SU-DHL-6 (cell line): ENCODE data around the gene JAK1.

ENCODE experiments used
- H2AFZ ChIP-seq: fragments of 200-600 bp; sonication (generic); 2 replicates; pipeline ENCODE4 v1.6.1; 2014; ENCODE audit warnings: low read depth, mild to moderate bottlenecking, moderate library complexity, mixed read lengths, antibody characterized with exemption, low read length; ENCODE audit not compliant: severe bottlenecking
- H3F3A ChIP-seq: fragments of 200-600 bp; shearing (Covaris generic); 2 replicates; pipeline ENCODE4 v1.6.0; 2016; ENCODE audit warnings: antibody characterized with exemption, mild to moderate bottlenecking; ENCODE audit not compliant: insufficient read depth
- H3K27ac ChIP-seq: fragments of 200-600 bp; sonication (generic); 2 replicates; pipeline ENCODE4 v1.5.1; 2016; ENCODE audit warnings: low read depth, mild to moderate bottlenecking, low read length, moderate library complexity, mixed read lengths
- H3K27me3 ChIP-seq: fragments of 200-600 bp; sonication (generic), shearing (Covaris generic); 2 replicates; pipeline ENCODE4 v1.6.0; 2014; ENCODE audit warnings: mild to moderate bottlenecking, low read length
- H3K36me3 ChIP-seq: fragments of 200-600 bp; sonication (generic); 2 replicates; pipeline ENCODE4 v1.6.1; 2014; ENCODE audit warnings: mild to moderate bottlenecking, low read length, mixed read lengths
- H3K4me2 ChIP-seq: fragments of 300-600, 200-600 bp; shearing (Covaris generic), sonication (generic); 2 replicates; pipeline ENCODE4 v1.6.0; 2014; ENCODE audit warnings: low read length, low read depth, mild to moderate bottlenecking; ENCODE audit not compliant: poor library complexity, severe bottlenecking
- H3K4me3 ChIP-seq: fragments of 200-600 bp; sonication (generic); 2 replicates; pipeline ENCODE4 v1.5.1; 2014; ENCODE audit warnings: antibody characterized with exemption, low read length, mild to moderate bottlenecking, mixed read lengths; ENCODE audit not compliant: insufficient read depth, poor library complexity, severe bottlenecking
- H3K79me2 ChIP-seq: fragments of 200-600 bp; sonication (generic); 2 replicates; pipeline ENCODE4 v1.6.1; 2014; ENCODE audit warnings: mild to moderate bottlenecking, low read length, moderate library complexity; ENCODE audit not compliant: insufficient read depth
- H3K9ac ChIP-seq: fragments of 200-600 bp; sonication (generic); 2 replicates; pipeline ENCODE4 v1.7.0; 2014; ENCODE audit warnings: mild to moderate bottlenecking, low read length
- H3K9me2 ChIP-seq: fragments of 200-600 bp; sonication (generic); replicated peaks from 2 replicates; pipeline ENCODE4 v1.6.1; 2014; ENCODE audit warnings: low read length; ENCODE audit not compliant: insufficient read depth
- H3K9me3 ChIP-seq: fragments of 200-600 bp; sonication (generic); 2 replicates; pipeline ENCODE4 v1.6.1; 2014; ENCODE audit warnings: low read length, mixed read lengths; ENCODE audit not compliant: insufficient read depth
- H4K20me1 ChIP-seq: fragments of 200-600 bp; sonication (generic); 2 replicates; pipeline ENCODE4 v1.6.1; 2014; ENCODE audit warnings: low read depth, mild to moderate bottlenecking, antibody characterized with exemption, low read length, moderate library complexity, mixed read lengths
- CTCF ChIP-seq: fragments of 200-600 bp; sonication (generic); IDR thresholded peaks from one replicate; pipeline ENCODE4 v1.5.1; 2017; ENCODE audit warnings: antibody characterized with exemption, mild to moderate bottlenecking, low read length, moderate library complexity; ENCODE audit not compliant: insufficient read depth, poor library complexity, severe bottlenecking
- EZH2phosphoT487 ChIP-seq: fragments of 200-600 bp; sonication (generic), shearing (Covaris generic); conservative IDR thresholded peaks from 2 replicates; pipeline ENCODE4 v1.6.1; 2018; ENCODE audit warnings: mild to moderate bottlenecking, antibody characterized with exemption, low read length, moderate library complexity, mixed read lengths

The JAK1 gene

DNA sequence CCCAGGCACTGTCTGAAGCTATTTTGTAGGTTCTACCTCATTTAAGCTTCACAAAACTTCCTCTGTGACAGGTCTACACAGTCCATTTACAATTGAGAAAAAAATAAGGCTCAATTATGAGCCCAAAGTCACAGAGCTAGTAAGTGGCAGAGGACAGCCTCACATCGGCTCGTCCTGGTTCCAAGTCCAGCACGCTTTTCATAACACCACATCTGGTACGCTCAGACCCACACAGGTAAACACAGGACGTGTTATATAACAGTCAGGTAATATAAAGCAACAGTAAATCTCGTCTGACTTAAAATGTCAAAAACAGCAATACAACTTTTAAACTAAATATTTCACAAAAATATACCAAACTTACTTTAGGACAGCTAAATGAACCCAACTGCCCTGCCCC, 13.1 kb downstream of the JAK1 start:
- no peak overlapping the region for H3K4me3 ChIP-seq
- no peak overlapping the region for H2AFZ ChIP-seq
- no peak overlapping the region for H3K27ac ChIP-seq
- H4K20me1 ChIP-seq: peaks cover 52% of the 10 kb centered on the region
- H3K9me3 ChIP-seq: no peaks in the 10 kb centered on the region
- H3K27me3 ChIP-seq: no peaks in the 10 kb centered on the region
- no peak overlapping the region for H3K4me2 ChIP-seq
- TF ChIP-seq CTCF (no peak), EZH2phosphoT487 (no peak)
- no peaks in the 10 kb centered on the region for H3K36me3 ChIP-seq
- H3K9me2 ChIP-seq: no peaks in the 10 kb centered on the region
- H3K9ac ChIP-seq: no peak overlapping the region
- peaks cover 21% of the 10 kb centered on the region for H3K79me2 ChIP-seq
- H3F3A ChIP-seq: no peaks in the 10 kb centered on the region

- no peaks in the 10 kb centered on the region for H3K27me3 ChIP-seq
- no peaks in the 10 kb centered on the region for H3K9me2 ChIP-seq
- H3K9ac ChIP-seq: no peak overlapping the region
- H3K36me3 ChIP-seq: no peaks in the 10 kb centered on the region
- H3K4me2 ChIP-seq: no peak overlapping the region
- no peak for TF ChIP-seq CTCF
- TF ChIP-seq EZH2phosphoT487: no peak
- no peaks in the 10 kb centered on the region for H3F3A ChIP-seq
- no peak overlapping the region for H2AFZ ChIP-seq
- H3K9me3 ChIP-seq: no peaks in the 10 kb centered on the region
- peaks cover 45% of the 10 kb centered on the region for H4K20me1 ChIP-seq
- no peak overlapping the region for H3K27ac ChIP-seq
- H3K4me3 ChIP-seq: no peak overlapping the region
- peaks cover 12% of the 10 kb centered on the region; the same call in 1 of the 2 replicates for H3K79me2 ChIP-seq
These were observed 16.0 kb downstream of the JAK1 start for GRCh38 chr1:64950284-64950809.

GRCh38 chr1:64948905-64949833, 17.2 kb downstream of the JAK1 start:
- no peak overlapping the region for H3K27ac ChIP-seq
- H3K9ac ChIP-seq: no peak overlapping the region
- no peak overlapping the region for H2AFZ ChIP-seq
- H3K4me3 ChIP-seq: no peak overlapping the region
- H3K79me2 ChIP-seq: peaks cover 12% of the 10 kb centered on the region; the same call in 1 of the 2 replicates
- TF ChIP-seq EZH2phosphoT487: no peak
- TF ChIP-seq CTCF: no peak
- H3K36me3 ChIP-seq: no peaks in the 10 kb centered on the region
- peaks cover 42% of the 10 kb centered on the region for H4K20me1 ChIP-seq
- H3K9me3 ChIP-seq: no peaks in the 10 kb centered on the region
- H3F3A ChIP-seq: no peaks in the 10 kb centered on the region
- no peaks in the 10 kb centered on the region for H3K9me2 ChIP-seq
- no peak overlapping the region for H3K4me2 ChIP-seq
- no peaks in the 10 kb centered on the region for H3K27me3 ChIP-seq
